GM10266 (cell line): ENCODE results near the gene POLD2.

Experiments used
- DNase-seq: peaks from one replicate; pipeline ENCODE4 v3.0.0; 2012; ENCODE audit errors: extremely low spot score
- CTCF ChIP-seq: IDR thresholded peaks from 2 replicates; pipeline ENCODE4 v1.5.1; 2012; ENCODE audit warnings: mild to moderate bottlenecking, low read depth; ENCODE audit not compliant: control insufficient read depth, insufficient read depth; ENCODE audit errors: missing control alignments

The POLD2 gene

GRCh38 chr7:44157116-44158080 lies 34.0 kb upstream of the POLD2 start:
- no peak for TF ChIP-seq CTCF
- DNase-seq, result no peak

GRCh38 chr7:44156453-44157010 lies 33.2 kb upstream of the POLD2 start:
- TF ChIP-seq CTCF, result no peak
- no peak for DNase-seq

GRCh38 chr7:44155191-44156185 lies 32.1 kb upstream of the POLD2 start:
- DNase-seq, result no peak
- TF ChIP-seq CTCF, result no peak

GRCh38 chr7:44154703-44155102 lies 31.4 kb upstream of the POLD2 start:
- no peak for DNase-seq
- no peak for TF ChIP-seq CTCF

- no peak for TF ChIP-seq CTCF
- no peak for DNase-seq
Observed at GRCh38 chr7:44153948-44154335, 30.6 kb upstream of the POLD2 start.

- no peak for DNase-seq
- no peak for TF ChIP-seq CTCF
Observed at GRCh38 chr7:44152971-44153947, 29.9 kb upstream of the POLD2 start.
